ENCODE data around the gene PDIA4. TPM values are rescaled to one million over a fixed set of nuclear protein-coding genes. Genes with fewer than 3 reads are reported as not detected.

The PDIA4 gene
- total RNA-seq, 3 donors from 2014 or later (not counting 1 experiment from before 2014, with no cell fraction given): 54.0 to 82.0 (median 62.7) TPM

GRCh38 chr7:149002604-149003003, 25.7 kb downstream of the PDIA4 start:
- Mint-ChIP-seq H3K27ac (no peak overlapping the region), H3K4me1 (peaks cover 4 to 6% of the 10 kb centered on the region in 2 donors), H3K27me3 (ENCODE audit: low read depth in 2 of 2) (no peaks in the 10 kb centered on the region), H3K36me3 (peaks cover 7% of the 10 kb centered on the region), H3K9me3 (no peaks in the 10 kb centered on the region), H3K4me3 (no peak overlapping the region)
- no peak overlapping the region for H3K4me3 ChIP-seq (ENCODE audit: low read length)
- no peaks in the 10 kb centered on the region for H3K27me3 ChIP-seq (ENCODE audit: control insufficient read depth, insufficient read depth, low read length)
- H3K9me3 ChIP-seq (ENCODE audit: control insufficient read depth, insufficient read depth, low read length): no peaks in the 10 kb centered on the region
- H3K36me3 ChIP-seq (ENCODE audit: control insufficient read depth, insufficient read depth, low read length): peaks cover 34% of the 10 kb centered on the region
- ATAC-seq: no peak
- no peak for DNase-seq
- TF ChIP-seq, protein P1, sequence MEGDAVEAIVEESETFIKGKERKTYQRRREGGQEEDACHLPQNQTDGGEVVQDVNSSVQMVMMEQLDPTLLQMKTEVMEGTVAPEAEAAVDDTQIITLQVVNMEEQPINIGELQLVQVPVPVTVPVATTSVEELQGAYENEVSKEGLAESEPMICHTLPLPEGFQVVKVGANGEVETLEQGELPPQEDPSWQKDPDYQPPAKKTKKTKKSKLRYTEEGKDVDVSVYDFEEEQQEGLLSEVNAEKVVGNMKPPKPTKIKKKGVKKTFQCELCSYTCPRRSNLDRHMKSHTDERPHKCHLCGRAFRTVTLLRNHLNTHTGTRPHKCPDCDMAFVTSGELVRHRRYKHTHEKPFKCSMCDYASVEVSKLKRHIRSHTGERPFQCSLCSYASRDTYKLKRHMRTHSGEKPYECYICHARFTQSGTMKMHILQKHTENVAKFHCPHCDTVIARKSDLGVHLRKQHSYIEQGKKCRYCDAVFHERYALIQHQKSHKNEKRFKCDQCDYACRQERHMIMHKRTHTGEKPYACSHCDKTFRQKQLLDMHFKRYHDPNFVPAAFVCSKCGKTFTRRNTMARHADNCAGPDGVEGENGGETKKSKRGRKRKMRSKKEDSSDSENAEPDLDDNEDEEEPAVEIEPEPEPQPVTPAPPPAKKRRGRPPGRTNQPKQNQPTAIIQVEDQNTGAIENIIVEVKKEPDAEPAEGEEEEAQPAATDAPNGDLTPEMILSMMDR (IDR thresholded peaks at IDR 0.05): no peak
- 97% methylated on average over 13 of the region's 13 CpGs for WGBS (ENCODE audit: insufficient coverage)
- intact Hi-C loops (cut with micrococcal nuclease): no loop called here
- peaks cover 8% of the 10 kb centered on the region for H3K4me1 ChIP-seq (ENCODE audit: control insufficient read depth, insufficient read depth, low read length)
- H3K27ac ChIP-seq (ENCODE audit: low read length): no peak overlapping the region

DNA sequence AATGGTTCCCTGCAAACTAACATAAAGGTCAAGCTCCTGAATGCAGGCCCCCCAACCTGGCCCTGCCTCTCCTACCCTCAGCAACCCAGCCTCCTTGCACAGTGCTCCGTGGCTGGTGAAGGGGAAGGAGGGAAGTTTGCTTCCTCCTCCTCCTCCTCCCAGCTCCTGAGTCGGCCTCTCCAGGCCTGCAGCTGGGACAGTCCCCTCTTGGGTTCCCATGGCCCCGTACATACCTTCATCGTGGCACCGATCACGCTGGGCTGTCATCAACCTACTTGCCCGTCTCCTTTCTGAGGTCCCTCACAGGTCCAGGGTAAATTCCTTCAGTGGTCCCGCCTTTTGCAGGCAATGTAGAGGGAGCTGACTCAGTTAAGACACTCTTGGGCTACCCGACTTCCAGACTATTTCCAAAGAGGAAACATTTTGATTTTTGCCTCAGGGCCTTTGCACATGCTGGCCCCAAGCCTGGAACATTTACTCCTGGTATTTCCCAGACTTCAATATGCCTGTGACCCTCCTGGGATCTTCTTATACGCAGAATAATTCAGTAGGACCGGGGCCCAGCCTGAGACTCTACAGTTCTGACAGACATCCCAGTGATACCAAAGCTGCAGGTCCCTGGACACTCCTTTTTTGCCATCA, 26.8 kb downstream of the PDIA4 start:
- intact Hi-C loops (cut with micrococcal nuclease): no loop called here
- H3K36me3 Mint-ChIP-seq: peaks cover 7% of the 10 kb centered on the region

DNA sequence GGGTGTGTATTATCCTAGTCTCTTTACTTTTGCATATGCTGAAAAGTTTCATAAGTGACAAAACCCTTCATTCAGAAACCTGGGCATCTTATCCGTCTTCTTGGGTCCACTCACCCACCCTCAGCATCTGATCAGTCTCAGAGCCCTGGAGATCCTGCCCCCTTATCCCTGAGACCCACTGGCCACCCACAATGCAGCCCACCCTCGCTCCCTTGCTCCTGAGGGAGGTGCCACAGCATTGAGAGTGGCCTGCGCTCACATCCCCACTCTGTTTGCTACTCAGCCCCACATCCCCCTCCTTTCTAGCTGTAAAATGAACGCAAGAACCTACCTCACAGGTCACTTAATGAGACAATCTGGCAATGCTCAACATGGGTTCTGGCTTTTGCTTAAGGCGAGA, 27.3 kb downstream of the PDIA4 start:
- peaks cover 5% of the 10 kb centered on the region for H3K4me1 ChIP-seq (ENCODE audit: control insufficient read depth, insufficient read depth, low read length)
- H3K9me3 ChIP-seq (ENCODE audit: control insufficient read depth, insufficient read depth, low read length): no peaks in the 10 kb centered on the region
- 96% methylated on average over 5 of the region's 5 CpGs for WGBS (ENCODE audit: insufficient coverage)
- peaks cover 20% of the 10 kb centered on the region for H3K36me3 ChIP-seq (ENCODE audit: control insufficient read depth, insufficient read depth, low read length)
- H3K4me1 Mint-ChIP-seq: peaks cover 3 to 5% of the 10 kb centered on the region in 2 donors
- TF ChIP-seq, protein P1 (IDR thresholded peaks at IDR 0.05): no peak
- DNase-seq: no peak
- H3K9me3 Mint-ChIP-seq: no peaks in the 10 kb centered on the region
- H3K4me3 Mint-ChIP-seq: no peak overlapping the region
- peaks cover 7% of the 10 kb centered on the region for H3K36me3 Mint-ChIP-seq
- intact Hi-C loops (cut with micrococcal nuclease): no loop called here
- no peaks in the 10 kb centered on the region for H3K27me3 ChIP-seq (ENCODE audit: control insufficient read depth, insufficient read depth, low read length)
- no peak overlapping the region for H3K27ac ChIP-seq (ENCODE audit: low read length)
- H3K27ac Mint-ChIP-seq: no peak overlapping the region
- no peak for ATAC-seq
- no peaks in the 10 kb centered on the region for H3K27me3 Mint-ChIP-seq (ENCODE audit: low read depth in 2 of 2)
- no peak overlapping the region for H3K4me3 ChIP-seq (ENCODE audit: low read length)

More for the DNA sequence above, 26.8 kb downstream of the PDIA4 start:
- no peaks in the 10 kb centered on the region for H3K27me3 ChIP-seq (ENCODE audit: control insufficient read depth, insufficient read depth, low read length)
- TF ChIP-seq, protein P1 (IDR thresholded peaks at IDR 0.05): no peak
- Mint-ChIP-seq H3K27me3 (ENCODE audit: low read depth in 2 of 2) (no peaks in the 10 kb centered on the region), H3K4me3 (no peak overlapping the region), H3K27ac (no peak overlapping the region), H3K4me1 (peaks cover 4 to 6% of the 10 kb centered on the region in 2 donors), H3K9me3 (no peaks in the 10 kb centered on the region)
- no peak overlapping the region for H3K4me3 ChIP-seq (ENCODE audit: low read length)
- H3K36me3 ChIP-seq (ENCODE audit: control insufficient read depth, insufficient read depth, low read length): peaks cover 24% of the 10 kb centered on the region
- peaks cover 8% of the 10 kb centered on the region for H3K4me1 ChIP-seq (ENCODE audit: control insufficient read depth, insufficient read depth, low read length)
- ATAC-seq (no peak), DNase-seq (no peak)
- no peak overlapping the region for H3K27ac ChIP-seq (ENCODE audit: low read length)
- no peaks in the 10 kb centered on the region for H3K9me3 ChIP-seq (ENCODE audit: control insufficient read depth, insufficient read depth, low read length)
- WGBS (ENCODE audit: insufficient coverage): 83% methylated on average over 10 of the region's 11 CpGs

DNA sequence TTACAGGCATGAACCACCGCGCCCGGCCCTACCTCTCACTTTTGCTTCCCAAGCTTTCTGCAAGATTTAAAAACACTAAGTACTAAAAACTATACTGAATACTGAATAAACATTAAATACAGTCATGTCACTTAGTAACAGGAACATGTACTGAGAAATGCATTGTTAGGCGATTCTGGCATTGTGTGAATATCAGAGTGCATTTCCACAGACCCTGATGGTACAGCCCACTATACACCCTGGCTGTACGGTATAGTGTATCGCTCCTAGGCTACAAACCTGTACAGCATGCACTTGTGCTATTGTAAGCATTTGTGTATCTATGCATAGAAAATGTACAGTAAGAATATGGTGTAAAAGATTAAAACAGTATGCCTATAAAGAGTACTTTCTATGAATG, 29.1 kb downstream of the PDIA4 start:
- H3K4me1 ChIP-seq (ENCODE audit: control insufficient read depth, insufficient read depth, low read length): no peaks in the 10 kb centered on the region
- Mint-ChIP-seq H3K27ac (no peak overlapping the region), H3K9me3 (no peaks in the 10 kb centered on the region), H3K36me3 (peaks cover 7% of the 10 kb centered on the region), H3K4me3 (no peak overlapping the region), H3K27me3 (ENCODE audit: low read depth in 2 of 2) (no peaks in the 10 kb centered on the region), H3K4me1 (no peaks in the 10 kb centered on the region)
- H3K4me3 ChIP-seq (ENCODE audit: low read length): no peak overlapping the region
- H3K27me3 ChIP-seq (ENCODE audit: control insufficient read depth, insufficient read depth, low read length): no peaks in the 10 kb centered on the region
- intact Hi-C loops (cut with micrococcal nuclease): no loop called here
- H3K27ac ChIP-seq (ENCODE audit: low read length): no peak overlapping the region
- 94% methylated on average over 6 of the region's 6 CpGs for whole genome bisulfite sequencing (ENCODE audit: insufficient coverage)
- ATAC-seq: no peak
- H3K9me3 ChIP-seq (ENCODE audit: control insufficient read depth, insufficient read depth, low read length): no peaks in the 10 kb centered on the region
- DNase-seq: no peak
- TF ChIP-seq, protein P1 (IDR thresholded peaks at IDR 0.05): no peak
- peaks cover 8% of the 10 kb centered on the region for H3K36me3 ChIP-seq (ENCODE audit: control insufficient read depth, insufficient read depth, low read length)

All from natural killer cell (primary cell).